ENCODE measurements around the gene PTTG1.
A peak's percentile ranks its signal among the peaks of the same experiment; 100 is the strongest.

Gene PTTG1

GRCh38 chr5:160453751-160454150 lies 32.1 kb downstream of the PTTG1 start:
- no peak for DNase-seq (ENCODE audit: extremely low read depth, low read depth)
- TF ChIP-seq, protein P1, sequence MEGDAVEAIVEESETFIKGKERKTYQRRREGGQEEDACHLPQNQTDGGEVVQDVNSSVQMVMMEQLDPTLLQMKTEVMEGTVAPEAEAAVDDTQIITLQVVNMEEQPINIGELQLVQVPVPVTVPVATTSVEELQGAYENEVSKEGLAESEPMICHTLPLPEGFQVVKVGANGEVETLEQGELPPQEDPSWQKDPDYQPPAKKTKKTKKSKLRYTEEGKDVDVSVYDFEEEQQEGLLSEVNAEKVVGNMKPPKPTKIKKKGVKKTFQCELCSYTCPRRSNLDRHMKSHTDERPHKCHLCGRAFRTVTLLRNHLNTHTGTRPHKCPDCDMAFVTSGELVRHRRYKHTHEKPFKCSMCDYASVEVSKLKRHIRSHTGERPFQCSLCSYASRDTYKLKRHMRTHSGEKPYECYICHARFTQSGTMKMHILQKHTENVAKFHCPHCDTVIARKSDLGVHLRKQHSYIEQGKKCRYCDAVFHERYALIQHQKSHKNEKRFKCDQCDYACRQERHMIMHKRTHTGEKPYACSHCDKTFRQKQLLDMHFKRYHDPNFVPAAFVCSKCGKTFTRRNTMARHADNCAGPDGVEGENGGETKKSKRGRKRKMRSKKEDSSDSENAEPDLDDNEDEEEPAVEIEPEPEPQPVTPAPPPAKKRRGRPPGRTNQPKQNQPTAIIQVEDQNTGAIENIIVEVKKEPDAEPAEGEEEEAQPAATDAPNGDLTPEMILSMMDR (IDR thresholded peaks at IDR 0.05; ENCODE audit: low read depth, low read length), result no peak

- TF ChIP-seq, protein P1 (IDR thresholded peaks at IDR 0.05; ENCODE audit: low read depth, low read length), result no peak
These were observed 33.9 kb downstream of the PTTG1 start for GRCh38 chr5:160455600-160455999.

DNA sequence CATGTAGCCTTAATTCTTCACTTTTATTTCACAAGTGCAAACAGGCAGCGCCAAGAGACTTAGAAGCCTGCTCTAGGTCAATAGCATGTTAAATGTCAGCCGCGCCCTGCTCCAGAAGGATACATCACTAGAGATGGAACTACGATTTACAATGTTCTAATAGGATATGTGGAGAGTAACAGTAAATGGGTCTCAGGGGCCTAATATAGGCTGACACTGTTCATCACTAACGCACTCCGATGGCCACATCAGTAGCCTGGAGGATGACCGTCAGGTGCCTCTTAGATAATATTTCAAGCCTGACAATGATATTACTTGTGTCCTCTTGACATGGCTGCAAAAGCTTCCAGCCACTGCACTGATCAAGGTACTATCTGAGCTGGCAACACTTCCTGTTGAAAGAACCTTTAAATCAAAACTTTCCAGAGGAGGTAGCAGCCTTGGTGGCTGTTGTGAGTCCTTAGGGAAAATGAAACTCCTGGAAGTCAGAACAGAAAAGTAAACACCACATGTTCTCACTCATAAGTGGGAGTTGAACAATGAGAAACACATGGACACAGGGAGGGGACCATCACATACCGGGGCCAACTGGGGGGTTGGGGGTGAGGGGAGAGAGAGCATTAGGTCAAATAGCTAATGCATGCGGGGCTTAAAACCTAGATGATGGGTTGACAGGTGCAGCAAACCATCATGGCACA lies 35.0 kb downstream of the PTTG1 start:
- TF ChIP-seq, protein P1 (IDR thresholded peaks at IDR 0.05; ENCODE audit: low read depth, low read length), result no peak
- DNase-seq (ENCODE audit: extremely low read depth, low read depth), result no peak

More at GRCh38 chr5:160455600-160455999, 33.9 kb downstream of the PTTG1 start:
- DNase-seq (ENCODE audit: extremely low read depth, low read depth), result no peak

DNA sequence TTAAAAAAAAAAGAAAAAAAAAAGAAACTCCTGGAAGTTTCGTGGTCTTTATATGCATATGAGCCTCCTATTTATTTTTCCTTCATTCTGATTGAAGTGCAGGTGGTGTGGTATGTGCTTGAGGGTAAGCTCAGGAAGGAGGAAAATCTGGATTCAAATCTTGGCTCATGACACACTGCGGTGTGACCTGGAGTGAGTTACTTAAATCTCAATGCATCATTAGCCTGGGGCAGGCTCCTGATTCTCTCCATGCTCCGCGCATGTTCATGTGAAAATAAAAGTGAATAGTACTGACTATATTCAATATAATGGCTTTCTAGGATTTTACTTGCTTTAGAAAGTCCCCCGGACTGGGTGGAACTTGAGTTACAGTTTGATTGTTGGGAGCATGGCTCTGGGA lies 35.6 kb downstream of the PTTG1 start:
- TF ChIP-seq, protein P1 (IDR thresholded peaks at IDR 0.05; ENCODE audit: low read depth, low read length), result no peak
- DNase-seq (ENCODE audit: extremely low read depth, low read depth), result no peak

DNA sequence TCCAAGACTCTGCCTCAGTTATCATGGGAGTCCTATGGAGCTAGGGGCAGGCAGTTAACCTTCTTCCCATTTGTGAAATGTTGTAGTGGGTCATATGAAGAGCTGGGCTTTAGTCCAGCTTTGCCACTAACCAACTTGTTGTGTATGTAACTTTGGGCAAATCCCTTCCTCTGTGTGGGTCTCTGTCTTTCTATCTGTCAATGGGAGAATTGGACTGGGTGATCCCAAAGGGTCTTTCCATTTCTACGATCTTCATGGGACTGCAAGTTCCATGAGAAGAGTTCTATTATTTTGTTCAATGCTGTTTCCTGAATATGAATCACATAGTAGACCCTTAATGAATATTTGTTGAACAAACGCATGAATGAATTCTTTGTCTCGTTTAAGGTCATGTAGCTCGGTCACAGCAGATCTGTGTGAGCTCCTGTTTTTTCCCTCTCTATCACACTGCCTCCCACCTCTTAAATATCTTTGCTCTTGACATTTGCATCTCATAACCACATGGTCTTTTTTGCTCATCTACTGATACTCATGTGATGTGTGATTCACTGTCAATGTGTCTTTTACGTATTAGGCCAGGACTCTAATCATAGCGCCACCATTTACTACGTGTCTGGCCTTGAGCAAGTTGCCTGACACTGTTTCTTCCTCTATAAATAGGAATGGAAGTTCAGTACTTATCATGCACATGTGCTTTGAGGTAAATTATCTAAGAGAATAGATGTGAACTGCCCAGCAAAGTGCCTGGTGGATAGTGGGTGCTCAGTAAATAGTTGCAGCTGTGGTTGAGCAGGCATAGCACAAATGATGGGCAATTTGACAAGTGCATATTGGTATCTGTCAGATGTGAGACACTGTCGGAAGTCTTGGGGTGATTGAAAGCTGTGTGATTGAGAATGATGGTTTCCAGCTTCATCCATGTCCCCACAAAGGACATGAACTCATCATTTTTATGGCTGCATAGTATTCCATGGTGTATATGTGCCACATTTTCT lies 37.4 kb downstream of the PTTG1 start:
- no peak for DNase-seq (ENCODE audit: extremely low read depth, low read depth)
- TF ChIP-seq, protein P1 (IDR thresholded peaks at IDR 0.05; ENCODE audit: low read depth, low read length), result no peak

DNA sequence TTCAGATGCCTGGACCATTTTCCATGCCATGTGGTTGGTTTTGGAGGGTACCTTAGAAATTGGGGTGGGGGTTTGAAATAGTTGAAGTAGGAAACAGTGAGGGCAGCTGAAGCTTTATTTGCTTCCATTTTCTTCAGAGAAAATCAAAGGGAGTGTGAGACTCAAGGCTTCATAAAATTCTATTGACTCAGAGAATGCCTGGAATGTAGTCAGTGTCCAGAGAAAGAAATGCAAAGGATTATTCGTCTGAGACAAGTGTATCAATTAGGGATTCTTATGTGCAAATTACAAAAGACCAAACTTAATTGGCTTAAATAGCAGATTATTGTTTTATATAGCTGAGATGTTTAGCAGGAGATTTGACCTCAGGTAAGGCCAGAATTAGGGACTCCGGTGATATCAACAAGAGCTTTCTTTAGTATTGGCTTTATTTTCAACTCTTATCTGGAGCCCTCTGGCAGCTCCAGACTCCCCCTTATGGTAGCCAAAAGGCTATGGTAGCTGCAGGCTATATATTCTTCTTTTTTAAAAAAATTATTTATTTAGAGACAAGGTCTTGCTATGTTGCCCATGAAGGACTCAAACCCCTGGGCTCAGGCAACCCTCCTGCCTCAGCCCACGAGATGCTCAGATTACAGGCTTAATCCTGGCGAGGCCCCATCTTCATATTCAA lies 38.9 kb downstream of the PTTG1 start:
- TF ChIP-seq, protein P1 (IDR thresholded peaks at IDR 0.05; ENCODE audit: low read depth, low read length), result peak; percentile 12
- DNase-seq (ENCODE audit: extremely low read depth, low read depth), result no peak
